Body of pancreas (tissue), 4 donors: Measurements from ENCODE around the gene ASTN2. TPM values are rescaled to one million over a fixed set of nuclear protein-coding genes. Genes with fewer than 3 reads are reported as not detected.
A peak's percentile ranks its signal among the peaks of the same experiment; 100 is the strongest.

Experiments used
- ATAC-seq: fragments of 150-250 bp; one replicate; pipeline ENCODE4 v1.9.1; 2016
- DNase-seq, 4 donors: peaks; one replicate each; pipeline ENCODE4 v3.0.0-alpha.2; 2019
- H3K27ac ChIP-seq, 4 donors: fragments of 200-600 bp; sonication (generic); 1 replicate in 3 of 4; 2 replicates in 1 of 4; pipeline versions ENCODE4 v1.5.1 to v1.6.1; 2016 to 2019; ENCODE audit warnings: mild to moderate bottlenecking in 1 of 4, mixed read lengths in 1 of 4, moderate library complexity in 1 of 4
- H3K27me3 ChIP-seq, 2 donors: fragments of 200-600 bp; sonication (generic); one replicate each; pipeline ENCODE4 v1.6.0; 2016; ENCODE audit warnings: mild to moderate bottlenecking in 1 of 2
- H3K36me3 ChIP-seq, 2 donors: fragments of 200-600 bp; sonication (generic); replicated peaks in 1 of 2; 2 replicates each; pipeline ENCODE4 v1.5.1; 2016; ENCODE audit warnings: low read depth in 2 of 2; ENCODE audit not compliant: insufficient read depth in 1 of 2
- H3K4me1 ChIP-seq: fragments of 200-600 bp; sonication (generic); one replicate; pipeline ENCODE4 v1.6.0; 2016
- H3K4me3 ChIP-seq, 2 donors: fragments of 200-600 bp; sonication (generic); 1 replicate in 1 of 2; 2 replicates in 1 of 2; pipeline ENCODE4 v1.5.1; 2016 to 2019
- H3K9me3 ChIP-seq, 3 donors: fragments of 200-600 bp; sonication (generic); 1 replicate in 2 of 3; 2 replicates in 1 of 3; pipeline ENCODE4 v1.5.1; 2016
- POLR2A ChIP-seq, 3 donors: fragments of 450-650 bp; IDR thresholded peaks; one replicate each; pipeline ENCODE4 v1.6.1; 2016; ENCODE audit warnings: antibody characterized with exemption in 3 of 3, mild to moderate bottlenecking in 2 of 3
- WGBS, 2 donors: methylation state at CpG; one replicate each; pipeline ENCODE4 v1.1.5; 2017; 5-methylcytosine and 5-hydroxymethylcytosine counted together
- intact Hi-C: fragments of 100-400 bp; cut with DNase I; formaldehyde crosslinking; loops from one replicate; pipeline ENCODE4 v1.15.1; 2023
- total RNA-seq, 2 donors: library from RNA; depleted of rRNA; stranded (reverse); fragments of >200 nt; gene quantifications; one replicate each; pipeline ENCODE4 v1.1.0, GENCODE V29; 2016
- TF ChIP-seq, protein P1 (sequence below), 7 experiments: fragments of 450-650 bp in 4 of 7; fragments of 200-600 bp in 3 of 7; sonication (generic) in 3 of 7; IDR thresholded peaks; one replicate each; pipeline ENCODE4 v1.5.1; 2016 to 2019; ENCODE audit warnings: antibody characterized with exemption in 7 of 7

ASTN2 gene
- total RNA-seq, 2 donors from 2014 or later, result 8.2 to 9.6 TPM

DNA sequence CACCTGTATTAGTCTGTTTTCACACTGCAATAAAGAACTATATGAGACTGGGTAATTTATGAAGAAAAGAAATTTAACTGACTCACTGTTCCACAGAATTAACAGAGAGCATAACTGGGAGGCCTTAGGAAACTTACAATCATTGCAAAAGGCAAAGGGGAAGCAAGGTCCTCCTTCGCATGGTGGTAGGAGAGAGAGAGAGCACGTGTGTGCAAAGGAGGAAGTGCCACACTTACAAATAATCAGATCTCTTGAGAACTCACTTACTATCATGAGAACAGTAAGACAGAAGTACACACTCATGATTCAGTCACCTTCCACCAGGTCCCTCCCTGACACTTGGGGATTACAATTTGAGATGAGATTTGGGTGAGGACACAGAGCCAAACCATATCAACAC lies 469.0 kb downstream of the ASTN2 start:
- no peaks in the 10 kb centered on the region for H3K36me3 ChIP-seq
- ATAC-seq, result no peak
- H3K4me3 ChIP-seq, result no peak overlapping the region
- H3K4me1 ChIP-seq, result no peaks in the 10 kb centered on the region
- H3K9me3 ChIP-seq, result no peaks in the 10 kb centered on the region
- TF ChIP-seq, protein P1, sequence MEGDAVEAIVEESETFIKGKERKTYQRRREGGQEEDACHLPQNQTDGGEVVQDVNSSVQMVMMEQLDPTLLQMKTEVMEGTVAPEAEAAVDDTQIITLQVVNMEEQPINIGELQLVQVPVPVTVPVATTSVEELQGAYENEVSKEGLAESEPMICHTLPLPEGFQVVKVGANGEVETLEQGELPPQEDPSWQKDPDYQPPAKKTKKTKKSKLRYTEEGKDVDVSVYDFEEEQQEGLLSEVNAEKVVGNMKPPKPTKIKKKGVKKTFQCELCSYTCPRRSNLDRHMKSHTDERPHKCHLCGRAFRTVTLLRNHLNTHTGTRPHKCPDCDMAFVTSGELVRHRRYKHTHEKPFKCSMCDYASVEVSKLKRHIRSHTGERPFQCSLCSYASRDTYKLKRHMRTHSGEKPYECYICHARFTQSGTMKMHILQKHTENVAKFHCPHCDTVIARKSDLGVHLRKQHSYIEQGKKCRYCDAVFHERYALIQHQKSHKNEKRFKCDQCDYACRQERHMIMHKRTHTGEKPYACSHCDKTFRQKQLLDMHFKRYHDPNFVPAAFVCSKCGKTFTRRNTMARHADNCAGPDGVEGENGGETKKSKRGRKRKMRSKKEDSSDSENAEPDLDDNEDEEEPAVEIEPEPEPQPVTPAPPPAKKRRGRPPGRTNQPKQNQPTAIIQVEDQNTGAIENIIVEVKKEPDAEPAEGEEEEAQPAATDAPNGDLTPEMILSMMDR (IDR thresholded peaks at IDR 0.05), result no peak
- TF ChIP-seq POLR2A (IDR thresholded peaks at IDR 0.05), result no peak
- intact Hi-C loops, result no loop called here
- H3K27me3 ChIP-seq, result no peaks in the 10 kb centered on the region
- peak in 1 of 4 donors; percentile 22 for DNase-seq
- WGBS, 2 donors, result 39 to 66% methylated on average over 2 of the region's 2 CpGs
- no peak overlapping the region for H3K27ac ChIP-seq

DNA sequence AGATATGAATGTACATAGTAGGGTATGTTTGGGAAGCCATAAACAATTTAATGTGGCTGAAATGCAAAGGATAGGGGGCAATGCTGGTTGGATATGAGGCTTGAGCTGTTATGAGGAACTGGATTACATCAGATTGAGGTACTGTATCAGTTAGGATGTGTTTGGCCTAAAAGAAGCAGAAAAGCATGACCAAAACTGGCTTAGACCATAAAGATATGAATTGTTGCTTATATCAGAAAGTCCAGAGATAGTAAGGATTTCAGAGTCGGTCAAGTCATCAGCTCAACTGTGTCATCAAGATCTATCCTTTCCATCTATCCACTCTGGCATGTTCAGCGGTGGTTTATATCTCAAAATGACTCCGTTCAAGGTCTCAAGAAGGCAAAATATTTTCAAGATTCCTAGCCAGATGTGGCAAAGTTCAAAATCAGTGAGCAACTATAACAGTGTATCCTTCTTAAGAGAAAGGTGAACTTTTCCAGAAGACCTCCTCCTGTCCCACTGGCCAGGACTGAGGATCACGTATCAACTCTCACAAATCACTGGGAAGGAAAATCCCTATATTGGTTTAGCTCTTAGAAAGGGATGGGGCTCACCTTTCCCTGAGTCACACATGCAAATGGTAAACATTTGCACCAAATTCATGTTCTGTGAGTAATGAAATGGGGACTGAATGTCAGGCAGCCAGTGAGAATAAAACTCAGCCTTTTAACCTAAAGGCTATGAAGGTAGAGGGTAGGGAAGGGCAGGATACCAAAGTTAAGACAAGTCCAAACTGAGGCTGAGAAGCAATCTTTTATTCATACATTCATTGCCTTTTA lies 469.9 kb downstream of the ASTN2 start:
- Histone ChIP-seq H3K9me3 (no peaks in the 10 kb centered on the region), H3K4me3 (no peak overlapping the region), H3K27ac (no peak overlapping the region), H3K4me1 (no peaks in the 10 kb centered on the region), H3K36me3 (no peaks in the 10 kb centered on the region), H3K27me3 (no peaks in the 10 kb centered on the region)
- ATAC-seq, result no peak
- DNase-seq, result no peak
- TF ChIP-seq POLR2A (IDR thresholded peaks at IDR 0.05), result no peak
- TF ChIP-seq, protein P1 (IDR thresholded peaks at IDR 0.05), result no peak
- 72 to 82% methylated on average over 4 of the region's 4 CpGs for WGBS, 2 donors
- intact Hi-C loops, result no loop called here

DNA sequence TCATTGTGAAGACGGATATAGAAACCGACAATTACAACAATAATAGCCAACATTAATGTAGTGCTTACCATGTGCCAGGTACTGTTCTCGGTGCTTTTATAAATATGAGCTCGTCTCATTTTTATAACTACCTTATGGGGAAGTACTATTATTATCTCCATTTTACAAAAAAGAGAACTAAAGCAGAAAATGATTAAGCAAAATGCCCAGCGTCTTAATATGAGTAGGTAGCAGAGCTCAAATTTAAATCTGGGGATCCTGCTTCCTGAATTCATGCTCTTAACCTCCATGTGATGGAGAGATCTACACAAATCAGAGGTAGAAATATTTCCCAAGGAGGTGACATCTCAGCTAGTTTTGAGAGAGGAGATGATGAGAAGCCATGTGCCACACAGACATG lies 470.9 kb downstream of the ASTN2 start:
- TF ChIP-seq, protein P1 (IDR thresholded peaks at IDR 0.05), result no peak
- TF ChIP-seq POLR2A (IDR thresholded peaks at IDR 0.05), result no peak
- no peaks in the 10 kb centered on the region for H3K9me3 ChIP-seq
- H3K27me3 ChIP-seq, result no peaks in the 10 kb centered on the region
- DNase-seq (no peak), ATAC-seq (no peak)
- no peaks in the 10 kb centered on the region for H3K4me1 ChIP-seq
- H3K36me3 ChIP-seq, result no peaks in the 10 kb centered on the region
- intact Hi-C loops, result no loop called here
- WGBS, 2 donors, result 71 to 80% methylated on average over 5 of the region's 5 CpGs
- no peak overlapping the region for H3K4me3 ChIP-seq
- H3K27ac ChIP-seq, result no peak overlapping the region

DNA sequence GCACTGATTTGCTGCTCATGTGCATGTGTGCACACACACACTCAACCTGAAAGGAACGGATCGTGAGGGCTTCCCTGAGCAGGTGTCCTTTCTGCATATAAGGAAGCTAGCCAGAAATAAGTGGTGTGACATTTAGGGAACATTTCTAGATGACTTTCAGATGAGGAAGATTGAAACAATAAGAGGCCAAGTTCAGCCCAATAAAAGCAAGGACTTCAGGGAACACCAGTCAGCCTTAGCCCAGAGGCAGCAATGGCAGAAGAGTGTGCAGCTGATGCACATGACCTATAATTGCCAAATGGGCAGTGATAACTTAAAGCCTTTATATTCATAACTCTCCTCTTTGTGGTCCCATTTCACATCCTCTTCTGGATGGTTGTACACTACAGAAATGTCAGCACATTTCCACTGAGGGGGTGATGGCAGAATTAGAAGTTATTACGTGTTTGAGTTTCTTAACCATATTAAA lies 472.2 kb downstream of the ASTN2 start:
- intact Hi-C loops, result no loop called here
- H3K27ac ChIP-seq, result no peak overlapping the region
- ATAC-seq (no peak), DNase-seq (no peak)
- no peaks in the 10 kb centered on the region for H3K27me3 ChIP-seq
- TF ChIP-seq POLR2A (IDR thresholded peaks at IDR 0.05), result no peak
- TF ChIP-seq, protein P1 (IDR thresholded peaks at IDR 0.05), result no peak
- no peaks in the 10 kb centered on the region for H3K9me3 ChIP-seq
- H3K4me3 ChIP-seq, result no peak overlapping the region
- no peaks in the 10 kb centered on the region for H3K36me3 ChIP-seq
- WGBS, 2 donors, result 83 to 86% methylated on average over 3 of the region's 3 CpGs
- no peaks in the 10 kb centered on the region for H3K4me1 ChIP-seq

DNA sequence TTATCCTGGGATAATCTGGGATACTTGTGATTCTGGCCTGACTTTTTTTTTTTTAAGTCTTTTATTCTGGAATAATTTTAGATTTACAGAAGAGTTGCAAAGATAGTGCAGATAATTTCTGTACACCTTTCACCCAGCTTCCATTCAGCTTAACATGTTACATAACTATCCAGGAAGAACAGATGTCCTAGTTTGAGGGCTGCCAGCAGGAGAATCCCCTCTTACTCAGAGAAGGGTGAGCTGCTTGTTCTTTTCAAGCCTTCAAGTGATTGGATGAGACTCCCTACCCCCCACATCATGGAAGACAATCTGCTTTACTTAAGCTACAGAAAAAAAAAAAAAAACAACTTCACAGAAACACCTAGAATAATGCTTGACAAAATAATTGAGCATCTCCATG lies 473.6 kb downstream of the ASTN2 start:
- ATAC-seq (no peak), DNase-seq (no peak)
- Histone ChIP-seq H3K9me3 (no peaks in the 10 kb centered on the region), H3K27me3 (no peaks in the 10 kb centered on the region), H3K4me3 (no peak overlapping the region), H3K27ac (no peak overlapping the region), H3K36me3 (no peaks in the 10 kb centered on the region), H3K4me1 (no peaks in the 10 kb centered on the region)
- TF ChIP-seq, protein P1 (IDR thresholded peaks at IDR 0.05), result no peak
- TF ChIP-seq POLR2A (IDR thresholded peaks at IDR 0.05), result no peak
- intact Hi-C loops, result no loop called here
